Thymus (tissue), 11 donors: ENCODE data around the gene FER1L5. TPM values are rescaled to one million over a fixed set of nuclear protein-coding genes. Genes with fewer than 3 reads are reported as not detected.
"Not testable (repeated sequence)": the region's sequence is repeated elsewhere in the genome, so short reads cannot be mapped to it uniquely, and the experiment has no call there.

Source experiments
- DNase-seq, 9 donors: peaks; one replicate each; pipeline ENCODE4 v3.0.0-alpha.2; 2013; ENCODE audit warnings: low spot score in 9 of 9, low read depth in 6 of 9, missing footprints in 1 of 9
- H3K27ac ChIP-seq, 2 donors: one replicate each; pipeline ENCODE4 v1.5.1; 2013; ENCODE audit warnings: control low read depth in 1 of 2, low read depth in 1 of 2, low read length in 1 of 2, mild to moderate bottlenecking in 1 of 2, moderate library complexity in 1 of 2
- H3K27me3 ChIP-seq, 2 donors: one replicate each; pipeline ENCODE4 v1.5.1; 2013; ENCODE audit warnings: low read length in 1 of 2; ENCODE audit not compliant: control insufficient read depth in 2 of 2, insufficient read depth in 1 of 2
- H3K36me3 ChIP-seq, 2 donors: one replicate each; pipeline ENCODE4 v1.5.1; 2013; ENCODE audit warnings: low read length in 1 of 2, mild to moderate bottlenecking in 1 of 2, moderate library complexity in 1 of 2; ENCODE audit not compliant: control insufficient read depth in 2 of 2, insufficient read depth in 2 of 2
- H3K4me1 ChIP-seq, 2 donors: one replicate each; pipeline ENCODE4 v1.5.1; 2013; ENCODE audit warnings: low read length in 2 of 2; ENCODE audit not compliant: control insufficient read depth in 2 of 2, insufficient read depth in 2 of 2
- H3K4me3 ChIP-seq, 2 donors: one replicate each; pipeline ENCODE4 v1.5.1; 2013; ENCODE audit warnings: low read length in 2 of 2, control low read depth in 1 of 2, mild to moderate bottlenecking in 1 of 2
- H3K9me3 ChIP-seq, 2 donors: one replicate each; pipeline ENCODE4 v1.5.1; 2013; ENCODE audit warnings: low read length in 1 of 2, mild to moderate bottlenecking in 1 of 2; ENCODE audit not compliant: control insufficient read depth in 2 of 2, insufficient read depth in 1 of 2
- WGBS: extraction: QIAGEN DNeasy Blood & Tissue Kit; methylation state at CpG from one replicate; pipeline ENCODE4 v1.1.7; 2013; 5-methylcytosine and 5-hydroxymethylcytosine counted together
- polyA plus RNA-seq: library from polyadenylated mRNA; stranded (reverse); fragments of 200-250 nt; gene quantifications from one replicate; pipeline ENCODE4 v1.2.3, GENCODE V29; 2013
- total RNA-seq: library from RNA; stranded (reverse); fragments of 120-200 nt; gene quantifications from one replicate; pipeline ENCODE4 v1.2.4, GENCODE V29; 2013
- donor health status: healthy.

FER1L5 gene
- total and polyA plus RNA-seq, 2 donors: 0.05 to 0.09 TPM

DNA sequence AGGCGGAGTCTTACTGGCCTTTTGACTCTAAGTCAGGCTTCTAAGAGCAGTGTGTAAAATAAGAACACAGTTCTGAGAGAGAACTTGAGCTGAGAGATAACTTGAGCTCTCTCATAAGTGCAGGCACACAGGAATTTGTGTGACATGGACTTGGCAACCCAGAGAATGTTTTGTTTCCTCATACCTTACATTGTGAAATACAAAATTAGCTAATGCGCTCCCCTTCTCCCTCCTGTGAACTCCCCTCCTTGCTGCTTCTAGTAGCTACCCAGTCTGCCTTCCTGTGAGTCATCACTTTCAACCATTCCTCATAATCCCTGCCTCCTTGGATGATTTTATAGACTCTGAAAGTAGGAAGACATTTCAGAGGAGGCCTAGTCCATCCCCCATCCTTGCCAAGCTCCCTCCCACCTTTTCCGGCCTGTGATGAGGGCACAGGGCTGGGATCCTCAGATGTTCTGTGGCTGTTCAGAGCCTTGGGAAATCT is 22.6 kb downstream of the FER1L5 start:
- DNase-seq: no peak
- Histone ChIP-seq H3K4me3 (no peak overlapping the region), H3K9me3 (no peaks in the 10 kb centered on the region), H3K27ac (no peak overlapping the region), H3K27me3 (no peaks in the 10 kb centered on the region), H3K36me3 (no peaks in the 10 kb centered on the region), H3K4me1 (no peaks in the 10 kb centered on the region)
- WGBS: 96% methylated on average over 3 of the region's 3 CpGs

DNA sequence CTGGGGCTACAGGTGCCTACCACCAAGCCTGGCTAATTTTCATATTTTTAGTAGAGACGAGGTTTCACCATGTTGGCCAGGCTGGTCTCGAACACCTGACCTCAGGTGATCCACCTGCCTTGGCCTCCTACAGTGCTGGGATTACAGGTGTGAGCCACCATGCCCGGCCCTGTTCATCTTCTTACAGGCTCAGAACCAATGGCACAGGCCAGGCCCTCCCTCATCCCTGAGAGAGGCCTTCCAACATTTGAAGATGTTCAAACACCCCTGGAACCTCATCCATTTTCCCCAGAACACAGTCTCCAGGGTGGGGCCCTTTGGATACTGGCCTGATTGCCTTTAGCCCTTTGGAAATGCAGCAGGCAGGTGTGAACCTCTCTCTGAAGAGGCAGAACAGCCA is 23.2 kb downstream of the FER1L5 start:
- not testable (repeated sequence) for DNase-seq, H3K36me3 ChIP-seq, H3K4me1 ChIP-seq, H3K27me3 ChIP-seq, H3K9me3 ChIP-seq, H3K27ac ChIP-seq, H3K4me3 ChIP-seq
- WGBS: 96% methylated on average over 3 of the region's 3 CpGs

DNA sequence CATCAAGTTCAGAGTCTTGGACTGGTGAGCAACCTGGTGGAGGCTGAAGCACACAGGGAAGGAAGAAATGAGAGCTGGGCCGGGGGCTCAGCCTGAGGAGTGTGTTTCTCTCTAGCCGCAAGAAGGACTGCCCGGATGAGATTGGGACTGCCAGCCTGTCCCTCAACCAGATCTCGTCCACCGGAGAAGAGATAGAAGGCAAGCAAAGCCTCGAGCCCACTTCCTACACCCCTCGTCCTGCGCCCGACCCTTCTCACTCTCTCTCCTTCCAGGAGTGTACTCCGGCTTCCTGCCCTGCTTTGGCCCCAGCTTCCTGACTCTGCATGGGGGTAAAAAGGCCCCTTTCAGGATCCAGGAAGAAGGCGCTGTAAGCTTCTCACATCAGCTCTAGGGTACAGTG is 26.2 kb downstream of the FER1L5 start:
- H3K27me3 ChIP-seq: no peaks in the 10 kb centered on the region
- DNase-seq: no peak
- no peaks in the 10 kb centered on the region for H3K36me3 ChIP-seq
- 82% methylated on average over 11 of the region's 11 CpGs for WGBS
- no peaks in the 10 kb centered on the region for H3K4me1 ChIP-seq
- no peaks in the 10 kb centered on the region for H3K9me3 ChIP-seq
- H3K4me3 ChIP-seq: no peak overlapping the region
- H3K27ac ChIP-seq: no peak overlapping the region

DNA sequence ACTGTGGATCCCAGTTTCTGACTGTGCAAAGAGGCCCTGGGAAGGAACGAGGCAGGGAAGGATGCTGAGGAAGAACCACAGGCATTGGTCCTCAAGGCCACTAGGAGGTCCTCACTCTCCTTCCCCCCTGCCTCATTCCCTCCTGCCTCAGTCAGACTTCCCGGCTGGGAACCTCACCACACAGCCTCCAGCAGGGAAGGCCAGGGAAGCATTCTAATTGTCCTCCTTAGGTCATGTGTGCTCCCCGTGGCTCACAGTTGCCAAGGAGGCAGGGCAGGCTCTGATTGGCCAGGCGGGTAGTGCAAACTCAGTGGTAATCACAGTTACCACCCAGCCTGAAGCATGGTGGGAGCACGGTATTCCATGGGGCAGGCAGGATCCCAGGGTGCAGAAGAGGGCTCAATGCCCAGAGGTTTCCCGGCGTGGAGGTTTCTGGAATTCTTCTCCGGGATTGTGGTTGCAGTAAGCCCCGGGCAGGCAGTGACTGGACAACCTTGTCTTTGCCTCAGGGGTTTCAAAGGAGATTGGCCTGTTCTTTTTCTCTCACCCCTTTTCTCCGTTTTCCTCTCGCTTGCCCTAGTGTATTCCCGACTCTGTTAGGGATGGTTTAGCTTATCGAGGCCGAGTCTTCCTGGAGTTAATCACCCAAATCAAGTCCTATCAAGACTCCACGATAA is 27.1 kb downstream of the FER1L5 start:
- no peaks in the 10 kb centered on the region for H3K4me1 ChIP-seq
- no peak overlapping the region for H3K4me3 ChIP-seq
- H3K27me3 ChIP-seq: no peaks in the 10 kb centered on the region
- H3K9me3 ChIP-seq: no peaks in the 10 kb centered on the region
- 95% methylated on average over 15 of the region's 15 CpGs for WGBS
- H3K27ac ChIP-seq: no peak overlapping the region
- no peaks in the 10 kb centered on the region for H3K36me3 ChIP-seq
- no peak for DNase-seq

DNA sequence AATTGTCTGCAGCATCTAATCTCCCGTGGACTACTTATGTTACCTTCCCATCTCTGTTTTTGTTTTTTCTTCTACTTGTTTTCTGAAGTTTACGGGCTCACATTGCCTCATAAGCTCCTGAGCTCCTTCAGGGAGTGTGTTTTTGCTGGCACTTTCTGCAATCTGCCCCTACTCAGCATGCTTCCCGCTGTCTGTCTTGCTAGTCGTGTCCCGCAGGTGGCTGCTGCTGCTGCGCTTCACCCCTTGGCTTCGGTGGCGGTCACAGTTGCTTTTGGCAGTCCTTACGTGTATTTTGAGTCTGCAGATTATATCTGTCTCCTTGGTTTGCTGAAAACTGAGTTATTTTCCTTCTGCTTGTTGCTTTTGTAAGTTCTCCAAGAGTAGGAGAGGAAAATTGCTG is 37.3 kb downstream of the FER1L5 start:
- Histone ChIP-seq H3K27ac (no peak overlapping the region), H3K4me1 (no peaks in the 10 kb centered on the region), H3K36me3 (no peaks in the 10 kb centered on the region), H3K9me3 (no peaks in the 10 kb centered on the region), H3K27me3 (no peaks in the 10 kb centered on the region), H3K4me3 (no peak overlapping the region)
- WGBS: 87% methylated on average over 9 of the region's 9 CpGs
- DNase-seq: no peak

DNA sequence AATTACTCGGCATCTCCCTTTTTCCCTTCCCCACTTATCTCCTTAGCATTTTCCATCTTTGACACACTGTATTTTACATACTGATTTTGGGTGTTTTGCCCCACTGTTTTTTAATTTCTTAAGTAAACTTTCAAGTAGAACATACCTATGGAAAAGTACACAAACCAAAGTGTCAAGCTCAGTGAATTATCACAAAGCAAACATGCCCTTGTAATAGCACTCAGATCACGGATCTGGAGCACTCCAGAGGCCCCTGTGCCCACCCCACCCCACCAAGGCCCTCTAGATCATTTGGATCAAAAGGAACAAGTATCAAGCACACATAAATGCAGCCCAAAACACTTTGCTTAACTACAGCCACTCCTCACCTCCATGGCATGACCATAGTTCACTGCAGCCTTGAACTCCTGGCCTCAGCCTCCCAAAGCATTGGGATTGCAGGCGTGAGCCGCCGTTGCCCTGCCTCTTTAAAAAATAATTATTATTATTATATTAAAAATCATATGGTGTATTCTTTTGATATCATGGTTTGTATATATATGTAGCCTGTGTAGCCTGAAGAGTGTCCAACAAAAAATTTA is 38.1 kb downstream of the FER1L5 start:
- no peaks in the 10 kb centered on the region for H3K36me3 ChIP-seq
- no peak overlapping the region for H3K27ac ChIP-seq
- DNase-seq: no peak

DNA sequence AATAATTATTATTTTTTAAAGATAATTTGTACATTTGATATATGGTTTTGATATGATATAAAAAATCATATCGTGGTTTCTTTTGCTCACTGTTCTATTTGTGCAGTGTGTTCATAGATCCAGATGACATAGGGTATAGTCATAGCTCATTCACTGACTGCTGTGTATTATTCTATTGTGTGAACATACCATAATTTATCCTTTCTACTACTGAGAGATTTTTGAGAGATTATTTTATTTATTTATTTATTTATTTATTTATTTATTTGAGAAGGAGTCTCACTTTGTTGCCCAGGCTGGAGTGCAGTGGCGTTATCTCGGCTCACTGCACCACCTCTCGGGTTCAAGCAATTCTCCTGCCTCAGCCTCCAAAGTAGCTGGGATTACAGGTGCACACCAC is 39.0 kb downstream of the FER1L5 start:
- 98% methylated on average over 4 of the region's 4 CpGs for WGBS
- Histone ChIP-seq H3K9me3 (no peaks in the 10 kb centered on the region), H3K36me3 (no peaks in the 10 kb centered on the region), H3K27ac (no peak overlapping the region), H3K4me1 (no peaks in the 10 kb centered on the region), H3K27me3 (no peaks in the 10 kb centered on the region), H3K4me3 (no peak overlapping the region)
- DNase-seq: no peak

More for the DNA sequence above, 38.1 kb downstream of the FER1L5 start:
- Histone ChIP-seq H3K4me1 (no peaks in the 10 kb centered on the region), H3K27me3 (no peaks in the 10 kb centered on the region), H3K4me3 (no peak overlapping the region), H3K9me3 (no peaks in the 10 kb centered on the region)
- WGBS: 95% methylated on average over 5 of the region's 5 CpGs

DNA sequence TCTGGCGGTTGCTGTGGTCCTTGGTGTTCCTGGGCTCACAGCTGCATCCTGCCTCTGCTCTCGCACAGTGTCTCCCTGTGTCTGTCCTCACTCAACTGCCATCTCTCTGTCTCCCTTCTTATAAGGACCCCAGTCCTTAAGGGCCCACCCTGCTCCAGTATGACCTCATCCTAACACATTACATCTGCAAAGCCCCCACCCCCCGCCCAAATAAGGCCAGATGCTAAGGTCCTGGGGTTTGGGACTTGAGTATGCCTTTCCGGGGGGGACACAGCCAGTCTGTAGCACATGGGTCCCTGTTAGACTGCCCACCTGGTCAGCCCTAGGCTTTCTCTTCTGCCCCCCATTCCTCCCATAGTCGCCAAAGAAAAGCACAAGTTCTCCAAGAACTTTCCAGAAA is 40.7 kb downstream of the FER1L5 start:
- WGBS: 90% methylated on average over 5 of the region's 5 CpGs
- DNase-seq: no peak
- no peaks in the 10 kb centered on the region for H3K27me3 ChIP-seq

DNA sequence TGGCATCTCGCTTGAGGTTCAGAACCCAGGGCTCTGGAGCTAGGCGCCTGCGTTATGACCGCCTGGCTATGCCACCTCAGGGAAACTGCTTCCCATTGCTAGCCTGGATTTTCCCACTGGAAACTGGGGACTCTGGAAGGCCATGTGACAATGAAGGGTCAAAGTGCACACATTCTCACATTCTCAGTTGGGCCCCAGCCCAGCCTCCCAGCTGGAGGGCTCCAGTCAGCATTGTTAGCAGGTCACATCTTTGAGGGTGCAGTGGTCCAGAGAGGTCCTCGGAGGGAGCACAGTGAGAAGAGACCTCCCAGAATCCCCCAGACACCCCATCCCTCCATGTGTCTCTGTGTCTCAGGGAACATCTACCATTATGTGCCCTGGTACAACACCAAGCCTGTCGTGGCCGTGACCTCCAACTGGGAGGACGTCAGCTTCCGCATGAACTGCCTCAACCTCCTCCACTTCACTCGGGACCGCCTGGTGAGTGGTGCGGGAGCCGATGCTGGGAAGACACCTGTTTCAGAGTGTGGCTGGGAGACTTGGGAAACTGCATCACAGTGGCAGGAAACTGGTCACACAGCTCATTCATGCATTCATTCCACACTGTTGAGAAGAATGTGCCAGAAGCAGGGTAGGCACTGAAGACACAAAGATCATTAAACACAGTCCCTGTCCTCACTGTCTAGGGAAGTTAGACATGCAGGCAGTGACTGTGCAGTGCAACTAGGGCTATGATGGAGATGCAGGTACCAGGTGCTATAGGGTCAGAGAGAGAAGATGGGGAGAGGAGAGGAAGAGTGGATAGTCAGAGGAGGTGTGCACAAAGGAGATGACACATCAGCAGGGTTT is 41.6 kb downstream of the FER1L5 start:
- no peak overlapping the region for H3K4me3 ChIP-seq
- no peaks in the 10 kb centered on the region for H3K4me1 ChIP-seq
- H3K27ac ChIP-seq: no peak overlapping the region
- DNase-seq: no peak
- no peaks in the 10 kb centered on the region for H3K27me3 ChIP-seq
- H3K36me3 ChIP-seq: no peaks in the 10 kb centered on the region
- 97% methylated on average over 13 of the region's 13 CpGs for WGBS
- H3K9me3 ChIP-seq: no peaks in the 10 kb centered on the region

More for the DNA sequence above, 40.7 kb downstream of the FER1L5 start:
- Histone ChIP-seq H3K4me1 (no peaks in the 10 kb centered on the region), H3K4me3 (no peak overlapping the region), H3K36me3 (no peaks in the 10 kb centered on the region), H3K9me3 (no peaks in the 10 kb centered on the region), H3K27ac (no peak overlapping the region)
